Measurements from ENCODE around the gene EPS8.

Gene EPS8

DNA sequence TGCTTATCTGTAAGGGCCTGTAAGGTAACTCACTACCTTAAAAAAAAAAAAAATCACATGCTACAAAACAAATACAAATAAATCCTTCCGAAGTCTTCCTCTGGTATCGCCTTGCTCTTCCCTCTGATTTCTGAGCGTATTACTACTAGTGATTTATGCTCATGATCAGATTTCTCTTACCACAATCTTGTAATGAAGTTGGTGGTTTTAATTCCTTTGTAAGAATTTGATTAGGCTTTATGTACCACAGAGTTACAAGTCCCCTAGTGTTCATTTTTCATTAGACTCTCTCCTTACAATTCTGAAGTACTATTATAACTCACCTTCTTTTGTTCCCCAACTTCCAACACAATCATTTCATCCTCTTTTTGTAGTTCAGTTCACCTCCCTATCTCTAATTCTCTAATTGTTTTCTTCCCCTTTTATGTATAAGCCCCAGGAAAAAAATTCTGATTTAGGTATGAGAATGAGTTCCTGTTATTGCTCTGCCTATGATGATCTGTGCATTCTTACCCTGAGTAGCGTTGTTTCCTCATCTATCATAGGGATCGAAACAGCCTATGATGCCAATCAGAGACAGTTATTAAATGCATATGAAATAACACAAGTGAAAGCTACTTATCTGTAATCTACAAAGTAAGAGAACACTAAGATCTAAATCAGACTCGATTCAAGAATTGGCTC is 81.5 kb downstream of the EPS8 start:
- no peak overlapping the region for H3K4me3 ChIP-seq (replicated peaks; ENCODE audit: low read depth, low read length)
- TF ChIP-seq CTCF (IDR thresholded peaks at IDR 0.05; ENCODE audit: low read length, missing control alignments): no peak
- no peak for DNase-seq (ENCODE audit: low read depth)

- no peak for DNase-seq (ENCODE audit: low read depth)
- TF ChIP-seq CTCF (IDR thresholded peaks at IDR 0.05; ENCODE audit: low read length, missing control alignments): no peak
- no peak overlapping the region for H3K4me3 ChIP-seq (replicated peaks; ENCODE audit: low read depth, low read length)
Observed at GRCh38 chr12:15706010-15706676, 83.0 kb downstream of the EPS8 start.

GRCh38 chr12:15705606-15706005 is 83.6 kb downstream of the EPS8 start:
- H3K4me3 ChIP-seq (replicated peaks; ENCODE audit: low read depth, low read length): no peak overlapping the region
- peak; percentile 43 for DNase-seq (ENCODE audit: low read depth)
- no peak for TF ChIP-seq CTCF (IDR thresholded peaks at IDR 0.05; ENCODE audit: low read length, missing control alignments)

GRCh38 chr12:15702276-15702675 is 86.9 kb downstream of the EPS8 start:
- no peak for DNase-seq (ENCODE audit: low read depth)
- TF ChIP-seq CTCF (IDR thresholded peaks at IDR 0.05; ENCODE audit: low read length, missing control alignments): no peak
- H3K4me3 ChIP-seq (replicated peaks; ENCODE audit: low read depth, low read length): no peak overlapping the region

- DNase-seq (ENCODE audit: low read depth): peak; percentile 67
- TF ChIP-seq CTCF (IDR thresholded peaks at IDR 0.05; ENCODE audit: low read length, missing control alignments): no peak
- peak overlapping the region; percentile 5 for H3K4me3 ChIP-seq (replicated peaks; ENCODE audit: low read depth, low read length)
Observed at GRCh38 chr12:15701631-15702156, 87.5 kb downstream of the EPS8 start.

DNA sequence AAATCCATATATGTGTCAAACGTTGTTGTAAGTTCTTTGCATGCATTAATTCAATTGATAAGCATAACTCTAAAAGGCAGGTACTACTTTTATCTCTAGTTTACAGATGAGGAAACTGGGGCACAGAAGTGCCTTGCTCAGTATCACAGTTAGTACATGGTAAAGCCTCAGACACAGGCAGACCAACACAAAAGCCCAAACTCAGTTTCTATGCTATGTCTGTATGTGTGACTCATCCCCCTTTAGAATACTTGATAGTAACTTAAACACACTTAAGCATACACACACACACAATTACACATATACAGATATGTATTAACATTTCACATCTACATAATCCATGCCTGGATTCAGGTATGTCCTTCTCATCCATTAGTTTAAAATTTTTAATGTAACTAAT is 88.0 kb downstream of the EPS8 start:
- peak overlapping the region; percentile 5 for H3K4me3 ChIP-seq (replicated peaks; ENCODE audit: low read depth, low read length)
- no peak for TF ChIP-seq CTCF (IDR thresholded peaks at IDR 0.05; ENCODE audit: low read length, missing control alignments)
- DNase-seq (ENCODE audit: low read depth): peak; percentile 56
